HL-60 (cell line): ENCODE measurements around the gene TMEM225.

ENCODE experiments used
- CTCF ChIP-seq: IDR thresholded peaks from one replicate; pipeline ENCODE4 v1.5.1; 2011; ENCODE audit warnings: low read length, control low read depth, inconsistent platforms; ENCODE audit not compliant: insufficient read depth
- POLR2AphosphoS5 ChIP-seq: IDR thresholded peaks from 2 replicates; pipeline ENCODE4 v1.6.1; 2012; ENCODE audit warnings: low read depth

GRCh38 chr11:123885570-123885969 lies at the start of gene TMEM225:
- TF ChIP-seq CTCF: no peak
- no peak for TF ChIP-seq POLR2AphosphoS5
